Measurements from ENCODE around the gene PLEKHG5.
"Not testable (repeated sequence)": the region's sequence is repeated elsewhere in the genome, so short reads cannot be mapped to it uniquely, and the experiment has no call there.

The PLEKHG5 gene

DNA sequence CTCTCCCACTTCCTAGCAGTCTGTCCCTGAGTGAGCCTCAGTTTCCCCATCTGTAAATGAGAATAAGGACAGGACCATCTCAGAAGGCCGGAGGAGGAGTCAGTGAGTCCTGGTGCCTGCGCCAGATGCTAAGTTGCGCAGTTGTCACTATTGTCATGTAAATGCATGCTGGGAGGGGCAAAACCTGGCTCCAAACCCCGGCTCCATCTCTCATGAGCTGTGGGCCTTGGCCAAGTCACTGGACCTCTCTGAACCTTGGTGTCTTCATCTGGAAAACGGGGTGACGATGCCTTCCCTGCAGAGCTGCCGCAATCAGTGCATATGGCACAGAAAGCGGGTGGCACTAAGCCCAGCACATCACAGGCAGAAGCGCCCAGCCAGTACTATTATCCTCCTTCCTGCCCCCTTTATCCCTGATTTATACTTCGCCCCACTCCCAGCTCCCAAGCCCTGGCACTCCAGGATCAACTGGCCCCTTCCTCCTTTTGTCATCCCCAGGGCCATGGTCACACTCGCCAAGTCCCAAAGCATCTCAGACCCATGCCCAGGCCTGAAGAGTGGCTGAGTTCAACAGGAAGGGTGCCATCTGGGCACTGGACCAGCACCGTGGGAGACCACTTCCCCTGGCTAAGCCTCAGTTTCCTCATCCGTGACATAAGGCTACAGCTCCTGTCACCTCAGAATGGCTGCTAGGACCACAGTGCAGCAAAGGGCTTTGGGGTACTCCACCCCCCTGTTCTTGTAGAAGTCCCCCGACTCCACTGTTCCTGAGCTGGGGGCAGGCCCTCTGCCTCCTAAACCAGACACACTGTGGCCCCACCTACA lies 4.3 kb upstream of the PLEKHG5 start:
- DNase-seq: no peak

DNA sequence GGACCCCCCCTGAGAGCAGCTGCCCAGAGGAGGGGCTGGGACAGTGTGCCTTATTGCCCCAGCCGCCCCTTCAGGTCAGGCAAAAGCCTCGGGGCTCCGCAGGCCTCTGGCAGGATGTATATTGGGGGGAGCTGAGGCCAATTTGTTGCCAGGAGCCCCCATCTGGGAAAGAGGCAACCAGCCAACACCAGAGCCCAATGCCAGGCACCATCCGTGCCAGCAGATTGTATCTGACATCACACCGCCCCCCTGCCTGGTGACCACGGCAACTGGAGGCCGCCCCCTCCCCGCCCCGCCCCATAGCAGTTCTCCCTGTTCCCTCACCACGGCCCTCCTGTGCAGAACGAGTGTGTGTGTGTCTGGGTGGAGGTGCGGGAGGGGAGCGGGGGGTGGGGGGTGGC lies 3.6 kb upstream of the PLEKHG5 start:
- no peak for DNase-seq

DNA sequence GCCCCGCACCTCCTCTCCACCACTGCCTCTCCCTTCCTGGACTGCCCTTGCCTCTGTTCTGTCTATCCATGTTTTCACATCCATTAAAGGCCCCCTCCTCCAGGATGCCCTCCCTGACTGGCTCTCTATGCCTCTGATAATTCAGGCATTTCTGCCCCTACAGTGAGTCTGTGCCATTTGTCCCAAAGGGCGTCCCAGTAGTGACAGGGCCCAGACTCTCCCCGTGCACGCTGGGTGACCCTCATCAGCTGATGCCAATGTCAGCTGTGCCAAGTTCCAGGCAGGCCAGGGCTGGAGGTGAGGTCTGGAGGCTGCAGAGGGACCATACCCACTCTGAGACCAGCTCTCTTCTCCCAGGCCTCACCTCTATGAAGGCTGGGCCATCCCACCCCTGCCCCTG lies 3.2 kb upstream of the PLEKHG5 start:
- DNase-seq: no peak

DNA sequence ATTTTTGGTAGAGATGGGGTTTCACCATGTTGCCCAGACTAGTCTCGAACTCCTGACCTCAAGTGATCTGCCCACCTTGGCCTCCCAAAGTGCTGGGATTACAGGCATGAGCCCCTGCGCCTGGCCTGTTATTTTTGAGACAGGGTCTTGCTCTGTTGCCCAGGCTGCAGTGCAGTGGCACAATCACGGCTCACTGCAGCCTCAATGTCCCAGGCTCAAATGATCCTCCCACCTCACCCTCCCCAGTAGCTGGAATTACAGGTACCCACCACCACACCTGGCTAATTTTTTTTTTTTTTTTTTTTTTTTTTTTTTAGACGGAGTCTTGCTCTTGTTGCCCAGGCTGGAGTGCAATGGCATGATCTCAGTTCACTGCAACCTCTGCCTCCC lies 2.4 kb upstream of the PLEKHG5 start:
- not testable (repeated sequence) for DNase-seq

DNA sequence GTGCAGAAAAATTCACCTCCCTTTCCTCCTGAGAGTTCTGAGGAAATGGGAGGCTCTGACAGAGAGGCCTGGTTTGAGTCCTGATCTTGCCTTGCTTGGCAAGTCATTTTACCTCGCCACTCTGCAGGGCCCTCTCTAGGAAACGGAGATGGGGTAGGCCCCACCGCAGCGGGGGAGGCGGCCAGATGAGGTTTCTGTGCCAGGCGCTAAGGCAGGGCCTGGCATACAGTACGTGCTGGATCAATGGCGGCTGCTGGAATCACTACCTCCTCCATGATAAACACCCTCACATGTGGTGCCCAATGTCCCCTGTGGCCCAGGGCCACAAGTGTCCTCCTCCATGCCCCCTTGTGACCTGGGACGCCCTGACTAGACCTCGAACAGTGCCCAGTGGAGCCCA lies 499 bp upstream of the PLEKHG5 start:
- no peak for DNase-seq

DNA sequence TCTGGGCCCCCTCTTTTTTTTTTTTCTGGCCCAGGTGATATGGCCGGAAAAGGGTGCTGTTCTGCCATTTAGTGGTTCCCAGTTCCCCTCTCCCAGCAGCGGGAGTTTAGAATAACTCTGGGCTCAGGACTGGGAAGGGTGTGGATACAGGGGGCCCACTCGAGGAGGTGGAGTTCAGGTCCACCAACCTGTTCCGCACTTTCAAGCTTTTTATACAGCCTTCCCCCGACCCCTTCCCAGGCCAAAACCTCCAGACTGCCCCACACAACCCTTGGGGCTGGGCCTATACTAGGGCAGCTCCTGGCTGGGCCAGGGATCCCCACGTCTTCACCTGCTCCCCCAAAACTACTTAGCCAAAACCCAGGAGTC lies 402 bp downstream of the PLEKHG5 start:
- DNase-seq: no peak

DNA sequence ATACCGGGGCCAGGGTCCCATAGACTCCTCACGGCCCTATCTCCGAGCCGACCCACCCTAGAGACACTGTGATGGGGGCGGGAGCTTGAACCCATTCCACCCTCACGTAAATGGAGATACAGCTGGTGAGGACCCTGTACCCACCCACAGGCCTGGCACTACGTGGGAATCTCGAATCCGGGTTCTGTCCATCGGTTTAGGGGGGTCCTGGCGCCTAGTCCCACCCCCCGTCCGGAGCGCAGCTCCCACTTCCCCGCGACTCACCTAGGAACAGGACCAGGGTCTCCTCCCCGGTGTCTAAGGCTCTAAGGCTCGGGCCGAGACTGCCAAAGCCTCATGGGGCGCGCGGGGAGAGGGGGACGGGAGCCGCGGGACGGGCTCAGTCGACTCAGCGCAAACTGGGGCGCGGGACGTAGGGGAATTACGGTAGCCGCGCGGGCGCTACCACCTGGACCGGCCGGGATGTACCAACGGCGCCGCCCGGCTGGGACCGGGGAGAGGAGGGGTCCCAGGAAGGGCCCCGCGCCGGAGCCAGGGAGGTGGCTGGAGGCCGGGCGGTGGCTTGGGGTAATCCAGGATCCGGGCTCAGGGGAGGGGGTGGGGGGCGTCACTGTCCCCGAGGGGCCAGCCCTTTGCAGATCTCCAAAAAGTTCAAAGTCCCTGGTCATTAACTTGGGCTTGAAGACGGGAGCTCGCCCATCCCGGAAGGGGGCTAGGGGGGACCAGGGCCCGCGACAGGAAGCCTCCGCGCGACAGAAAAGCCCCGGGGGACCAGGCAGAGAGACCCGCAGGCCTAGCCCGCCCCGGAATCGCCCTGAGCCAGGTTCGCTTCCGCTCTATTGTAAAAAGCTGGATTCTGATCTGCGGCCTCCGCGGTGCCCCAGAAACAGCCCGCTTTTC lies 1.0 kb downstream of the PLEKHG5 start:
- DNase-seq: peak; percentile 67

DNA sequence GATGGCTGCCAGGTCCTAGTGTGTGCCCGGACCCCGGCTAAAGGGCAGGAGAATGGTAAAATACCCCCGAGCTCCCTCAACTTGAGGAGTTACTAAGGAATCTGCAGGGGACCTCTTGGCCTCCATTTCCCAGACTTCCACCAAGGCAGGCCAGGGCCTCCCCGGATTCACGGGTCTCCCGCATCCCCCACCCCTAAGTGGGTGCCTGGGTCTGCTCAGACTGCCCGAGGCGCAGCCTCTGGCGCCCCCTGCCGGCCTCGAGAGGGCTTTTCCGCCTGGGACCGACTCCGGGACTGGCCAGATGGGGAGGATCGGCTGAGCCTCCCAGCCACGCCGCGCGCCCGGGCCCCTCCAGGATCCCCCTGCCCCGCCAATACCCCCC lies 1.7 kb downstream of the PLEKHG5 start:
- peak; percentile 67 for DNase-seq

DNA sequence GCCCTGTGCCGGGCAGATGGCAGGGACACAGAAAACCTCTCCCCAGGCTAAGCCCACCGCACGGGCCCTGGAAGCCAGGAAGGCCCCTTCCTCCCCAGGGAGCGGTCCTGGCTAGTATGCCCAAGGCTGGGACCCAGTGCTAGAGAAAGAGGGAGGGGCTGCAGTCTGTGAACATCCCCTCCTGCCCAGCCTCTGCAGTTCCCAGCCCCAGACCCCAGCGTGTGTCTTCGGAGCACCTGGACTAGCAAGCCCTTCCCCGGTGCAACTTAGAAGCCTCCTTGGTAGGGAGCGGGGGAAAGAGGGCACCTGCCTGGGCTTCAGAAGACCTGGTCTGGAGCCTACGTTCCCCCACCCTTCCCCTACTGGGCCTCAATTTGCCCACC lies 2.1 kb downstream of the PLEKHG5 start:
- no peak for DNase-seq

DNA sequence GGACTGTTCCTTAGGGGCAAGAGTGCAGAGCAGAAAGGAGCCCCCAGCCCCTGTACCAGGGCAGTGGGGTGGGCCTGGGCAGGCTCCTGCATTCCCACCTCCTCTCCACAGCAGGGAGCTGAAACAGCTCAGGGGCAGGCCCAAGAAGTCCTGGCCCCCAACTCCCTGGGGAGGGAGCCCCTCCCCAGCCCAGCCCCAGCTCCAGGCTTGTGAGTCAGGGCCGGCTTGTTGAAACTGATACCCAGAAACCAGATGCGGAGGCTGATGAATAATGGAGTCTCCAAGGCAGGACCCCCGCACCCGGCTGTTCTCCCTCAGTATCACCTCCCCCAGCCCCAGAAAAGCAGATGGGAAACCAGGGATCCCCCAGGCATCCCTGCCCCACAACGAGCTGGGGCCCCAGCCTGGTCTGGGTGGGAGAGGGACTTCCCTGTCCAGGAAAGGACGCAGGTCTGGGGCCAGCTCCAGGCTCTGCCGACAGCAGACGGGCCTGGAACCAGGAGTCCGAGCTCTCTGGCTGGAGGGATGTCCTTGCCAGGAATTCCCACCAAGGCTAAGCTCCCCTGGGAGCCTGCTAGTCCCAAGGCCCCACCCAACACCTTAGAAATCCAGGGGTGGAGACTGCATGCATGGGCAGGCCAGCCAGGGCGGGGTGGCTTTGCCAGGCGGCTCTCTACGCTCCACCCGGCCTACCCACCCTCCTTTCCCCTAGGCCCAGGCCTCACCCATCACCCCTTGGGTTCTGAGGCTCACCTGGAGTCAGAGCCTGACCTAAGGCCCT lies 2.7 kb downstream of the PLEKHG5 start:
- DNase-seq: no peak

DNA sequence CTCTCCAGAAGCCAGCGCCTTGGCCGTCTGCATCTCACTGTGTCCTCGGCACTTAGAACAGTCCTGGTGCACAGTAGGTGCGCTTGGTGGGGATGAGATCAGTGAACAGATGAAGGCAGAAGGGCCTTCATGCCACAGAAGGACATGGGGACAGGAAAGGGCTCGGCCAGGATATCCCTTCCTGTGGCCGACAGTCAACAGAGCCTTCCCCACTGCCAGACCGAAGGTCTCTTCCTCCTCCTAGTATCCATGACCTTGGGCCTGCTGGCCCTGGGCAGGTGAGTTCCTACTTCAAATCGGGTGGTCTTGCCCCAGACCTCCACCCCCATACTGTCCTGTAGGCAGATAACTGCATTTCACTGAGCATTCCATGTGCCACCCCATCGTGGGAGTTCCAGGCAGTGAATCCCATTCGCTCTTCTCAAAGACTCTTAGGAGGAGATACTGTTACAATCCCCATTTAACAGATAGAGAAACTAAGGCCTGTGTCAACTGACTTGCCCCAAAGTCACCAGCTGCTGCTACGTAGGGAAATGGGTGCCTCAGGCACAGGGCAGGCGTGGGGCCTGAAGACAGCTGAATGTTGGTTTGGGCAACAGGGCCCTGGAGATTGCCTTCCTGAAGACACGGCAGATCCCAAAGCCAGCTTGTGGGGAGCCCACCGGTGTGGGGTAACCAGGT lies 3.5 kb downstream of the PLEKHG5 start:
- DNase-seq: no peak

DNA sequence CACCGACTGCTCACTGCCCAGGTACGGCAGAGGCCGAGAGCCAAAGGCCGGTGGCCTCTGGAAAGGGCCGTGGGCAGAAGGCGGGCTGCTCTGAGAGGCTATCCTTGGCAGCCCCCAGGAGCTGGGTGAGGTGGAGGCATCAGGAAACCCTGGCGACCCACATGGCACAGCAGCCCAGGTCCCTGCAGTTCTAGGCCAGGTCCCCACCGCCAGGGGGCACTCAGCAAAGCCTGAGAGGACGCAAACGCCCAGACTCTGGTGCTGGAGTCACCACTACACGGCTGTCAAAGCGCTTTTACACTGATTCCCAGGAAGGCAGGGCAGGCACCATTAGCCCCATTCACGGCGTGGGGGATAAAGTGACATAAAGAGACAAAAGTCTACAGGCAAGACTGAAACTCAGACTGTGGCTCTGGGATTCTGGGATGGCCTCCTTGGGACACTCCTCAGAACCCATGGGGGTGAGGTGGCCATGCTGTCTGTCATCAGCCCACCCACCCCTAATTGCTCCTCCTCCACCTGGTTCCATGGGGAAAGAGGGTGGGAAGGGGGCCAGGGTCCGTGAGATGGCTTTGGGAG lies 4.9 kb downstream of the PLEKHG5 start:
- DNase-seq: peak; percentile 32

DNA sequence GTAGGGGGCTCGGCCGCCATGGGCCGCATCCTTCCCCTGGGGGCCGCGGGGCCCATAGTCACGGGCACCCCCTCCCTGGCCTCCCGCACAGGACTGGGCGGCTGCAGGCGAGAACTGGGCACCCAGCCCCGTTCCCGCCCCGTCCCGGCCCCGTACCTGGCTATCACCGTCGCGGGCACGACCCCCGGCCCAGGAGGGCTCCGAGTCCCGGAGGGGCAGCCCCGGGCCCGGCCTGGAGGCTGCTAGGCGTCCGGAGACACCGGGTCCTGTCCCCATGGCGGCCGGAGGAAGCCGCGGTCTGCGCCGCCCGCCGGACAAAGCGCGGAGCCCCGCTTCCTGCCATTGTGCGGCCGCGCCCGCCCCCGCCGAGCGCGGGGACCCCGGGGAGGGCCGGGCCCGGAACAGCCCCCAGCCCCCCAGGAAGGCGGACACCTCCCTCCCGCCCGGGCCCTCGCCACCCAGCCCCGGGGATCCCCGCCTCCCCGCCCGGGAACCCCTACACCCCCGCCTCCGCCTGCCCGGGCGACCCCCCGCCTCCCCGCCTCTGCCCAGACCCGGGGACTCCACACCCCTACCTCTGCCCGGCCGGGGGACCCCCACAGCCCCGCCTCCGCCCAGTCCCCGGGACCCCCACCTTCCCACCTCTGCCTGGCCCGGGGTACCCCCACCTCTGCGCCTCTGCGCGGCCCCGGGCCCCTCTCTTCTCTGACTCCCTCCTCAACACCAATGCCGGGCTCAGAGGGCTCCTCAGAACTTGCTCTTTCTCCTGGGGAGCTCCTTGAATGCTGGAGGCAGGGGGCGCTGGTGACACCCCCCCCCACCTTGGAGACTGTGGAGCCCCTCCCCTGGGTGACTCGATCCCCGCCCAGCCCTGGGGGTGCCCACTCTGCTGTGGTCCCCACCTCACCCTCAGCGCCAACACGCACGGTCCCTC lies 6.0 kb downstream of the PLEKHG5 start:
- DNase-seq: no peak

DNA sequence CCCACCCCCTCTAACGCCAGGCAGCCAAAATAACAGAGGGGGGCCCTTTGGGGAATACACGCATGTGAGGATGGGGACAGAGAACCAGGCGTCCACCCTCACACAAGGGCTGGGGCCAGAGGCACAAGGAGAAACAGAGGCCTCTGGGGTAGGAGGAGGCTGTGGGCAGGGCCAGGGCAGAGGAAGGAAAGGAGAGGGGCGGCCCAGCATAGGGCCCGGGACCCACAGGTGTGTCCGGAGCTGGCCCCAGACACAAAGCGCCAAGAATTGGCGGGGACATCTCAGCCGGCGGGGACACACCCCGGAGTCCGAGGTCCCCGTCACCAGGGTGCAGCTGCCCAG lies 6.7 kb downstream of the PLEKHG5 start:
- DNase-seq: no peak

DNA sequence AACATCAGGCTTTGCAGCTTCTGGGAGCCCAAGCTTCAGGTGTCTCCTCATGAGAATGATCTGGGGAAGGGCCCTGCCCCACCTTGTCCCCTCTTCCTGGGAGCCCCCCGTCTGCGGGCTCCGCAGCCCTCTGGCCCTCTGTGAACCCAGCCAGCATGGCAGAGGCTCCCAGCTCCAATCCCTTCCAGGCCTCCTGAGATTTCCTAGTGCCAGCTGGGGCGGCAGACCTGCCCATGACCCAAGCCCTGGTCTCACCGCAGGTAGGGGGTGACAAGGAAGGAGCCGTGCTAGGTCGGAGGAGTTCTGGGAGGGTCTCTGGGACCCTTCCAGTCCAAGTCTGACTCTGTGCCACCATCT lies 7.7 kb downstream of the PLEKHG5 start:
- DNase-seq: no peak

DNA sequence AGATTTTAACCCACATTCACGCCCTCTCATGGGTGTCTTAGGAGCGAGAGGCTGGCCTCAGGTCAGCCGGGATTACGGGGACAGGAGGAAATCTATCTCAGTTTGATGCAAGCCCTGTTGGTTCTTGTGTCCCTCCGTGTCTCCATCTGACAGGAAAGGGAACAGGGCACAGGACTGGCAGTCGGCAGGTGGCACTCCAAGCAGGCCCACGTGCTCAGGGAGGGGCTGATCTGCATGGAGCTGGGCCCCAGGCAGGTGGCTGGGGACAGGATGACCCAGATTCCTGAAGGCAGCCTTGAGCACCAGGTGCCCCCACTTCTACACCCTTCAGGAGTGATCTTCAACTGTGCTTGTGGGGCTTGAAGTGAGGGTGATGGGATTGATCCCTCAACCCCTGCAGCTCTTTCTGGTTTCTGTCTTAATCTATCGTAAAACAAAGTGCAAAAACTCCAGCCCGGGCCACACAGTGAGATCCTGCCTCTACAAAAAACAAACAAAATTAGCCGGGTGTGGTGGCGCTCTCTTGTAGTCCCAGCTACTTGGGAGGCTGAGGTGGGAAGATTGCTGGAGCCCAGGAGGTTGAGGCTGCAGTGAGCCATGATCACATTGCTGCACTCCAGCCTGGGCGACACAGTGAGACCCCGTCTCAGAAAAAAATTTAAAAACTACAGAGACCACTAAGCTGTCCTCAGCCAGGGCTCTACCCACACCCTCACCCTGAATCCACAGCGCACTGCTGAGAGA lies 8.3 kb downstream of the PLEKHG5 start:
- no peak for DNase-seq

DNA sequence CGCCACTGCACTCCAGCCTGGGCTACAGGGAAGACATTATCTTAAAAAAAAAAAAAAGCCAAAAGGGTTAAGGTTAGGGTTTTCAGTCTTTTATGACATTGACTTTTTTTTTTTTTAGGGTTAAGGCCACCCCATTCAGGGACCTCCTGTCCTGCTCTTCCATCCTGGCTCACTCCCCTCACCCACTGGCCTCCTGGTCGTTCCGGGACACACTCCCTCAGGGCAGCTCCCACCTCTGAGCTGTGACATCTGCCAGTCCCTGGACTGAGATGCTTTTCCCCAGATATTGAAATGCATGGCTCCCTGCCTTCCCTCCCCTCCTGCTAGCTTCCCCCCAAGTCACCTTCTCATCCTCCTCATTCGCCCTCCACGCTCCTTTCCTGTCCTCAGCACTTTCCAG lies 9.6 kb downstream of the PLEKHG5 start:
- DNase-seq: no peak

DNA sequence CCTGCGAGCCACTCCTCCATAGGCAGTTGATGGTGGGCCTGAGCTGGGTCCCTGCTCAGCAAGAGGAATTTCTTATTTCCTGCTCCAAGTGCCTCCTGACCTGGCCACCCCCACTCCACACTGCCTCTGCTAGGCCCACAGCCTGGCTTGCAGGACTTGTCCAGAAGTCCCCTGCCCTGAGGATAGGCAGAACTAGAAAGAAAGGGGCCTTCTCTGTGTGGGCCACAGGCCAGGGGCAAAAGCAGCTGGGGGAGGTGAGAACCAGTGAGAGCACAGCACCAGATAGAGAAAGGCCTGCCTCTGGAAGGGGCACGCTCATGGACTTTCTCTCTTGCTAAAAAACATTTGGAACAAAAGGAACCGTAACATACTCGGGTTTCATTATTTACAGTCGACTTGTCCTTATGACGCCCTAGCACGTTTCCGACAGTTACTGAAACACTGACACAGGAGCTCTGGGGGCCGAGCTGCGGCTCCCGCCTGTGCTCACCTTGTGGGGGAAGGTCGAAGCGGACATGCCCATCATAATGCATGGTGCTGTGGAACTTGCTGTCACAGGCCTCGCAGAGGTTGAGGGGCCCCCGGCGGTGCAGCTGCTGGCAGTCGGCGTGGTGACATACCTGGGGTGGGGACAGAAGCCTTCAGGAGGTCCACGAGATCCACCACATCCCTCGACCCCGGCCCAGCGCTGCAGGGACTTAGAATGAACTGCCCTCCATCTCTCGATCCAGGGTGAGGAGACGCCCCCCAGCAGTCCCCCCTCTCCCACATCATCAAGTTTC lies 14.2 kb downstream of the PLEKHG5 start:
- DNase-seq: no peak

DNA sequence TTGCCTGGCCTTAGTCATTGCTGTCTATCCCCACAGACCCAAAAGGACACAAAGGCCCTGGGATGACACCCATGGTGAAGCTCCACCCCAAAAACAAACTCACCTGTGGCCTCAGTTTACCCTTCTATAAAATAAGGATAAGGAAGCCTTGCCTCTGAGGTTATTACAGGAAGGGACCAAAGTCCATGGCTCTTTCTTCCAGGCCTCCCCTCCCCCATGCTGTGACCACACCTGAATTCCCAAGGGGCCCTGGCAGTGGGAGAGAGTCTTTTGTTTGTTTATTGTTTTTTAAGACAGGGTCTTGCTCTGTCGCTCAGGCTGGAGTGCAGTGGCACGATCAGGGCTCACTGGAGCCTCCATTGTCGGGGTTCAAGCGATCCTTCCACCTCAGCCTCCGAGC lies 15.0 kb downstream of the PLEKHG5 start:
- DNase-seq: no peak

Measured in NCI-H226 (cell line).